GM19240 (cell line): ENCODE results near the gene CNTNAP4.

Experiments
- DNase-seq: peaks from one replicate; pipeline ENCODE4 v3.0.0; 2011; ENCODE audit warnings: low spot score; ENCODE audit not compliant: insufficient read length

The CNTNAP4 gene

DNA sequence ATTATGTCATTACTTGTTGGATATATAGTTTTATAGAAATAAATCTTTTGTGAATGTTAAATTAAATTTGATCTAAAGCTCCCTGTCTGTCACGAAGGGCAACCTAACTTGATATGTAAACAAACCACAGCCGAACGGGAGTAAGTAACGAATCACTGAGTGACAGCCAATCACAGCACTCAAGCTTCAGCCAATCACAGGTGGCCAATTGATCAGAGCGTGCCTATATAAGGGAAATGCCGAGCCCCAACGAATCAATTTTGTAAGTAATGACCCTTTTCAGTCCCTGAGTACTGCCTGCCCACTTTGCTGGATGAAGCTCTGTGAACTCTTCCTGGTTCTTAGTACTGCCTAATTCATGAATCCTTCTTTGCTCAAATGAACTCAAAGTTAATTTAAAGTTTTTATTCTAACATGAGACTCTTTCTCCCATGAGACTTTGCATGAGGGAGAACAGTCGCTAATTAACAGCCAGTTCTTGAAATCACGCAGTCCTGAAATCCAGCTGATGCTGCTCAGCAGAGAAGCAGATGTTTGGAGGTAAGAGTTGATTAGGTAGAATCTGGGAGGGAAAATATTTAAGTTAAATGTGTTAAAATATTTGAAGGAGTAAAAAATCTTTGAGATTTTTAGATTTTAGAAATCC lies 302.2 kb downstream of the CNTNAP4 start:
- no peak for DNase-seq

DNA sequence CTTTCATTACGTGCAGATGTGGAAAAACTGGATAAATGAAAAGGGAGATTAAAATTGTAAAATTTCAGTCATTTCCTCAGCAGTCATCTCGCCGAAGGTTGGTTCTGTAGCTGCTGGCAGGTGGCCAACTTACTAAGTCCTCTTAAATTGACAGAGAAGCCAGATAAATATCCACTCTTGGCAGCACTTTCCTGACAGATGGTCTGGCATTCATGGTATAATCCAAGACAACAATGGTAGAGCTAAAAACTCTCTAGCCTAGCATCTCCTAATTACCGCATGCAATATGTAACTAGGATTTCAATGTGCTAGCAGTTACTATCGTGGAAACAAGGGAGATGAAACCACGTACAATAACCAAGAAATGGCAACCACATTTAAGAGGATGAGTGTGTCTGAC lies 306.3 kb downstream of the CNTNAP4 start:
- DNase-seq = no peak

DNA sequence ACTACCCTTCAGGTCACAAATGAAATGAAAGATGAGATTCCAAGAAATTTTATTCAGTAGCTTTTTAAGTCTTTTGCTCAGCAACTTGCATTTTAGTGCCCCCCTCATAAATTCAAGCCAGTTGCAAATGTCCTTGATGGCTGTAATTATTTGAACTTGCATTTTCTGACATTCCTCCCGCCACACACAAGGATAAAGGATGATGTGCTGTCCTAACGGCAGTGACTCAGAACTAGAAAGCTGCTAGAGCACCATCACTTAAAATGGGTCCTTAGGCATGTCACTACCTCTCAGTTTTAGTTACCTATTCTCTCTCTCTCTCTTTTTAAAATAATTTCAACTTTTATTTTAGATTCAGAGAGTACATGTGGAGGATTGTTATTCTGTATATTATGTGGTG lies 306.7 kb downstream of the CNTNAP4 start:
- DNase-seq = no peak

DNA sequence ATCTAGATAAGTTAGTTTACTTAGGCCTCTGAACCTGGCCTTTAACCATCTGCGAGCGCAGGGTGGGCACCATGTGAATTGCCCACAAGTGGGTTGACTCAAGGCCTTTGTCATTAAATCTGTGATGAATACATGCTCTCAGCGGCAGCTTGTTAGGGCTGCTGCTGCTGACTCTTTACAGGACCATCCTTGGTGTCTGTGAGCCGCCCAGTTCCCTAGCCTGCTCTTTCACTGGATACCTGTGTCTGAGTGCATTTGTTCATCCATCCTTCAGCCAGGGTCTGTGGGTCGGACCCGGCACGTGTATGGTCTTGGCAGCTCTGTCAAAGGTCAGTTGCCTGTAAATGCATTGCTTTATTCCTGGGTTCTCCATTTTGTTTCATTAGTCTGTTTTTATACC lies 321.3 kb downstream of the CNTNAP4 start:
- no peak for DNase-seq

DNA sequence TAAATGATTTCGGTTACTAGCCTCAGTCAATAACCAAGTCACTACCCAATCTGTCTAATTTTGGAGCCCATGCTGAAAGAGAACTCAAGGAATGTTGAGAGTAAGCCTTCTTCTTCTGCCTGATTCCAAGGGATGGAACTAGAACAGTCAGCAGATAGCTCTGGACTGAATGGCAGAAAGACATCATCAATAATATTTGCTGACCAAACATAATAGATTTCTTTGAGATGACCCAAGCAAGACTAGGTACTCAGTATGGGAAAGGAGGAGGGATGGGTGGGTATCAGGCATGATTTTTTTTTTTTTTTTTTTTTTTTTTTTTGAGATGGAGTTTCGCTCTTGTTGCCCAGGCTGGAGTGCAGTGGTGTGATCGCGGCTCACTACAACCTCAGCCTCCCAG lies 330.1 kb downstream of the CNTNAP4 start:
- no peak for DNase-seq
